Loucy (cell line): ENCODE data around the gene ST6GAL2.

Source experiments
- EZH2phosphoT487 ChIP-seq: fragments of 200-600 bp; IDR thresholded peaks from 2 replicates; pipeline ENCODE4 v1.6.1; 2018; ENCODE audit warnings: antibody characterized with exemption, mild to moderate bottlenecking, moderate library complexity, borderline replicate concordance
- TF ChIP-seq, protein P1 (sequence below): fragments of 200-600 bp; sonication (generic); conservative IDR thresholded peaks from 2 replicates; pipeline ENCODE4 v1.5.1; 2014; ENCODE audit warnings: mild to moderate bottlenecking, antibody characterized with exemption, low read length

DNA sequence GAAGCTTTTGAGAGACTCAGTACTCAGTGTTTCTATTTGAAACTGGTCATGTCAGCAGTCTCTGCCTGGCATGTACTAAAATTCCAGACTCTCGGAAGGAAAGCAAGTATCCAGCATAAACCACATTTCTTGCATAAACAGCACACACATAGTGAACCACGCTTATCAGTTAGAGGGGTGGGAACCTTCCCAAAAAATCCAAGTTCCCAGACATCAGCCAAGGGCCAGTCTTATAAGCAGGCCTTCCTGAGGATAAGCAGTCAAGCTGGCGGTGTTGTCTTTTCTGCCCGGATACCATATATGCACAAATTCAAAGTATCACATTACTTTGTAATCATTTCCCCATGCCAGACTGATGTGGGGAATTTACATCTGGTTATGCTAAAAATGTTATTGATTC, 73.6 kb downstream of the ST6GAL2 start:
- TF ChIP-seq, protein P1, sequence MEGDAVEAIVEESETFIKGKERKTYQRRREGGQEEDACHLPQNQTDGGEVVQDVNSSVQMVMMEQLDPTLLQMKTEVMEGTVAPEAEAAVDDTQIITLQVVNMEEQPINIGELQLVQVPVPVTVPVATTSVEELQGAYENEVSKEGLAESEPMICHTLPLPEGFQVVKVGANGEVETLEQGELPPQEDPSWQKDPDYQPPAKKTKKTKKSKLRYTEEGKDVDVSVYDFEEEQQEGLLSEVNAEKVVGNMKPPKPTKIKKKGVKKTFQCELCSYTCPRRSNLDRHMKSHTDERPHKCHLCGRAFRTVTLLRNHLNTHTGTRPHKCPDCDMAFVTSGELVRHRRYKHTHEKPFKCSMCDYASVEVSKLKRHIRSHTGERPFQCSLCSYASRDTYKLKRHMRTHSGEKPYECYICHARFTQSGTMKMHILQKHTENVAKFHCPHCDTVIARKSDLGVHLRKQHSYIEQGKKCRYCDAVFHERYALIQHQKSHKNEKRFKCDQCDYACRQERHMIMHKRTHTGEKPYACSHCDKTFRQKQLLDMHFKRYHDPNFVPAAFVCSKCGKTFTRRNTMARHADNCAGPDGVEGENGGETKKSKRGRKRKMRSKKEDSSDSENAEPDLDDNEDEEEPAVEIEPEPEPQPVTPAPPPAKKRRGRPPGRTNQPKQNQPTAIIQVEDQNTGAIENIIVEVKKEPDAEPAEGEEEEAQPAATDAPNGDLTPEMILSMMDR: no peak
- no peak for TF ChIP-seq EZH2phosphoT487
